Panc1 (cell line): Measurements from ENCODE around the gene AGAP1. TPM values are rescaled to one million over a fixed set of nuclear protein-coding genes. Genes with fewer than 3 reads are reported as not detected.

Experiments
- ATAC-seq: fragments of 200-7000 bp; cut with Tn5 transposase; 2 replicates; pipeline ENCODE4 v1.9.1; 2020; ENCODE audit warnings: mild to moderate bottlenecking, moderate library complexity
- BruUV-seq: library from RNA; stranded (reverse); fragments of 400-500 nt; replicated peaks from 2 replicates; lab custom pipeline; 2021; lab: Mats Ljungman, UMichigan
- CTCF ChIA-PET: fragments of 300-600 bp; sonication (Branson Sonifier 250); formaldehyde crosslinking; loops from one replicate; lab custom pipeline; 2022; ENCODE audit warnings: antibody characterized with exemption; lab: Charles Lee
- POLR2A ChIA-PET: fragments of 300-600 bp; sonication (Branson Sonifier 250); formaldehyde crosslinking; loops from one replicate; lab custom pipeline; 2022; ENCODE audit warnings: antibody characterized with exemption; lab: Charles Lee
- DNase-seq: peaks from one replicate; pipeline ENCODE4 v3.0.0-alpha.2; 2010; ENCODE audit warnings: low read depth, low spot score
- H3K27ac ChIP-seq: 2 replicates; pipeline ENCODE4 v1.5.1; 2011; ENCODE audit warnings: mild to moderate bottlenecking, low read length, inconsistent platforms
- H3K27me3 ChIP-seq: fragments of 200-500 bp; sonication (Bioruptor generic); 2 replicates; pipeline ENCODE4 v1.6.0; 2014; ENCODE audit warnings: low read length, inconsistent platforms; ENCODE audit not compliant: control insufficient read depth, insufficient read depth
- H3K36me3 ChIP-seq: fragments of 200-500 bp; sonication (Bioruptor generic); 2 replicates; pipeline ENCODE4 v1.5.1; 2014; ENCODE audit warnings: inconsistent platforms, mild to moderate bottlenecking, low read length, moderate library complexity; ENCODE audit not compliant: control insufficient read depth, insufficient read depth
- H3K4me1 ChIP-seq: 2 replicates; pipeline ENCODE4 v1.5.1; 2011; ENCODE audit warnings: inconsistent platforms, mild to moderate bottlenecking, low read length, moderate library complexity; ENCODE audit not compliant: control insufficient read depth, insufficient read depth
- H3K4me3 ChIP-seq, 2 experiments: 2 replicates each; pipeline ENCODE4 v1.5.1; 2011 to 2012; ENCODE audit warnings: low read depth in 2 of 2, low read length in 2 of 2, mild to moderate bottlenecking in 2 of 2, inconsistent platforms in 1 of 2, moderate library complexity in 1 of 2
- H3K9me3 ChIP-seq: fragments of 200-500 bp; sonication (Bioruptor generic); 2 replicates; pipeline ENCODE4 v1.5.1; 2014; ENCODE audit warnings: low read depth, mild to moderate bottlenecking, inconsistent platforms, low read length, moderate library complexity; ENCODE audit not compliant: control insufficient read depth, insufficient read depth
- POLR2AphosphoS5 ChIP-seq: IDR thresholded peaks from 2 replicates; pipeline ENCODE4 v1.6.1; 2012; ENCODE audit warnings: mild to moderate bottlenecking, low read depth, low read length, moderate library complexity
- REST ChIP-seq, 2 experiments: IDR thresholded peaks; 2 replicates each; pipeline ENCODE4 v1.6.1; 2011 to 2012; ENCODE audit warnings: low read depth in 2 of 2, control low read depth in 1 of 2, low read length in 1 of 2, mild to moderate bottlenecking in 1 of 2, moderate library complexity in 1 of 2; ENCODE audit not compliant: insufficient read depth in 1 of 2
- SIN3A ChIP-seq: IDR thresholded peaks from 2 replicates; pipeline ENCODE4 v1.6.1; 2012; ENCODE audit warnings: low read depth, mild to moderate bottlenecking, low read length, moderate library complexity, borderline replicate concordance; ENCODE audit not compliant: insufficient read depth
- TCF7L2 ChIP-seq: IDR thresholded peaks from 2 replicates; pipeline ENCODE4 v1.6.1; 2011; ENCODE audit warnings: mild to moderate bottlenecking, low read depth, low read length, inconsistent platforms
- in situ Hi-C: cut with HindIII; loops from 2 replicates; pipeline ENCODE4 v1.10.0; 2016; ENCODE audit warnings: low sequenced_read_pairs, low pct_unique_long_range_greater_than_20kb
- intact Hi-C: fragments of 100-400 bp; cut with micrococcal nuclease; formaldehyde crosslinking; loops from one replicate; pipeline ENCODE4 v1.10.0; 2022; ENCODE audit not compliant: unreplicated experiment
- total RNA-seq: library from RNA; stranded (reverse); gene quantifications from one replicate; pipeline ENCODE4 v1.2.1, GENCODE V29; 2021; ENCODE audit not compliant: unreplicated experiment
- TF ChIP-seq, protein P1 (sequence below): fragments of 450-650 bp; IDR thresholded peaks from 2 replicates; pipeline ENCODE4 v1.5.1; 2017; ENCODE audit warnings: mild to moderate bottlenecking

Gene AGAP1
- total RNA-seq, 1 experiment from 2014 or later = 38.9 TPM

DNA sequence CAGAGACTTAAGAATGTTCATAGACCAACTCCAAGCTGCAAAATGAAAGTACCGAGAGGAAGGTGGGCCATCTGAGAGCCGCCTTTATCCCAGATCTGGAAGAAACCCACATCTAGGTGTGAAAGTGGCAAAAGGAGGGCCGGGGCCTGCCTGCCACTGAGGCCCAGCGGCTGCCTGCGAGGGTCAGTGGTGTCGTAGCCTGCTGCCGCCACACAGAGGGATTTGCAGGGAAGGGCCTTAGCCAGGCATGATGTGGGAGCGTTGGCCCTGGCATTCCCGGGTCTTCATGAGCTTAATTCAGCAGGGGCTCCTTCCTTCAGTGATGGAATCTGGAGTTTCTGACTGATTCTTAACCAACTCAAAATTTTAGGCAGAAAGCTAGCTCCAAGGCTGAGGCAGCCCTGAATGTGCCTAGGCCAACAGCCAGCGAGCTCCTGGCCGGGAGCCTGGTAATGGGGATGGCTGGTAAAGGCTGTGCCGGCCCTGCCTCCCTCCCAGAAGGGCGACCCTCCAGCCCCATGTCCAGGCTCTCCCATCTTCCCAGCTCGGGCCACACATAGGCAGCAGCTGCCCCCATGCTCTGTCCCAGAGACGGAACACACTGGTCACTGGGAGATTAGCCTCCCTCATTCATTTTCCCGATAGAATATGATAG is 230.1 kb downstream of the AGAP1 start:
- TF ChIP-seq POLR2AphosphoS5 (no peak), REST (IDR thresholded peaks at IDR 0.05; ENCODE audit: insufficient read depth in 1 of 2, low read depth in 2 of 2, low read length in 1 of 2) (no peak), TCF7L2 (no peak), SIN3A (no peak)
- TF ChIP-seq, protein P1, sequence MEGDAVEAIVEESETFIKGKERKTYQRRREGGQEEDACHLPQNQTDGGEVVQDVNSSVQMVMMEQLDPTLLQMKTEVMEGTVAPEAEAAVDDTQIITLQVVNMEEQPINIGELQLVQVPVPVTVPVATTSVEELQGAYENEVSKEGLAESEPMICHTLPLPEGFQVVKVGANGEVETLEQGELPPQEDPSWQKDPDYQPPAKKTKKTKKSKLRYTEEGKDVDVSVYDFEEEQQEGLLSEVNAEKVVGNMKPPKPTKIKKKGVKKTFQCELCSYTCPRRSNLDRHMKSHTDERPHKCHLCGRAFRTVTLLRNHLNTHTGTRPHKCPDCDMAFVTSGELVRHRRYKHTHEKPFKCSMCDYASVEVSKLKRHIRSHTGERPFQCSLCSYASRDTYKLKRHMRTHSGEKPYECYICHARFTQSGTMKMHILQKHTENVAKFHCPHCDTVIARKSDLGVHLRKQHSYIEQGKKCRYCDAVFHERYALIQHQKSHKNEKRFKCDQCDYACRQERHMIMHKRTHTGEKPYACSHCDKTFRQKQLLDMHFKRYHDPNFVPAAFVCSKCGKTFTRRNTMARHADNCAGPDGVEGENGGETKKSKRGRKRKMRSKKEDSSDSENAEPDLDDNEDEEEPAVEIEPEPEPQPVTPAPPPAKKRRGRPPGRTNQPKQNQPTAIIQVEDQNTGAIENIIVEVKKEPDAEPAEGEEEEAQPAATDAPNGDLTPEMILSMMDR = no peak
- POLR2A ChIA-PET = no interaction called here
- CTCF ChIA-PET = no interaction called here
- Histone ChIP-seq H3K4me3 (no peak overlapping the region), H3K9me3 (no peaks in the 10 kb centered on the region), H3K27me3 (no peaks in the 10 kb centered on the region), H3K27ac (no peak overlapping the region), H3K36me3 (no peaks in the 10 kb centered on the region), H3K4me1 (no peaks in the 10 kb centered on the region)
- ATAC-seq (no peak), DNase-seq (no peak)
- intact Hi-C loops (no loop called here), in situ Hi-C loops (no loop called here)
- no TSS peak for BruUV-seq

DNA sequence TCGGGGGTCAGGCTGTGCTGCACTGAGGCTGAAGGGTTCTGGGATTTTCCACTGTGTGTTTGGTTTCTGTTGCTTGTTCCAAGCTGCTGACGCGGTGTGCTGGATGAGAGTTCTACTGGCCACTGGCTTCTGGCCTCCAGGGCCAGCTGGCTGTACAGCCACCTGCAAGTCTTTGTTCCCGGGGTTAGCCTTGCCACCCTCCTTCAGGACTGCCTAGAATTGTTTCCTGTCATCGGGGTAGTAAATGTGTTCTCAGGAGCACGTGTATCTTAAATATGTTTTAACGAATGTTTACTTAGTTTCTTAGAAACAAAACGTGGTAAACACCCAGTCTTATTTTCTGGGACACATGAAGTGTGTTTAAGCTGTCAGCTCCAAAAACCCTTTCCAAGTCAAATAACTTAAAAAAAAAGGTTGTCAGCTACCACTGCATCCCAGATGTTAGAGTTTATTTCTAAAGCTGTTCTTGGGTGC is 231.2 kb downstream of the AGAP1 start:
- no peak overlapping the region for H3K27ac ChIP-seq
- no TSS peak for BruUV-seq
- H3K9me3 ChIP-seq = no peaks in the 10 kb centered on the region
- H3K4me3 ChIP-seq = no peak overlapping the region
- ChIA-PET CTCF (no interaction called here), POLR2A (interaction anchor here (0.6 to 0.7 kb wide), 2 partner anchors 98 to 843 kb away, joined by 4 to 6 read pairs; no protein-coding TSS in a partner anchor)
- no peak for TF ChIP-seq REST (IDR thresholded peaks at IDR 0.05; ENCODE audit: insufficient read depth in 1 of 2, low read depth in 2 of 2, low read length in 1 of 2)
- TF ChIP-seq SIN3A = no peak
- TF ChIP-seq, protein P1 = no peak
- TF ChIP-seq TCF7L2 = no peak
- TF ChIP-seq POLR2AphosphoS5 = no peak
- H3K27me3 ChIP-seq = no peaks in the 10 kb centered on the region
- intact Hi-C loops = no loop called here
- ATAC-seq (no peak), DNase-seq (no peak)
- H3K4me1 ChIP-seq = no peaks in the 10 kb centered on the region
- in situ Hi-C loops = no loop called here
- no peaks in the 10 kb centered on the region for H3K36me3 ChIP-seq
